ENCODE results near the gene TMEM14B.
A peak's percentile ranks its signal among the peaks of the same experiment; 100 is the strongest.

The TMEM14B gene

DNA sequence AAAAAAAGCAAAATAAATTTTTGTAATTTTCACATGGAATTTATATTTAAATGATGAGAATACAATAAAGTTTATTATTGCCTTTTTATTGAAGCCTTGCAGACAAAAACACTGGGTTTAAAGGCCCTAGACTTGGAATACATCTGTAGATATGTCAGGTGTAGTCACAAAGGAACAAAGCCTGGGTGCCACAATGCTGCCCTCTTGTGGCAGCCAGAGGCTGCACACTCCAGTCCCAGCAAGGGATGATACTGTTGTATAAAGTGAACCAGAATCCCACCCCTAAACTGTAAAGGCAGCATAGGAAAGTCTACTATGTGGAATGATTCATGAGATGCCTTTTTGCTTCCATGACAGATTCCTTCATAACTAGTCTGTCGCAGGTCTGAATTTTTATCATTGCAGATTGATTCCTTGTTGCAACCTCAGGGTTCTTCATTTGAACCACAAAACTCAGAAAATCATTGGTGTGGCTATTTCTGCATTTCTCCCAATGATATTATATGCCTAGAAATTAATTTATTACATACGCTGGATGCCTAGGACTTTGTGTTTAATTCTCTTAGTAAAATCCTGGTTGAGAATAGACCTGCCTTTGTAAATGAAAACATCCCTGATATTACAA, 53.7 kb downstream of the TMEM14B start:
- TF ChIP-seq, protein P1, sequence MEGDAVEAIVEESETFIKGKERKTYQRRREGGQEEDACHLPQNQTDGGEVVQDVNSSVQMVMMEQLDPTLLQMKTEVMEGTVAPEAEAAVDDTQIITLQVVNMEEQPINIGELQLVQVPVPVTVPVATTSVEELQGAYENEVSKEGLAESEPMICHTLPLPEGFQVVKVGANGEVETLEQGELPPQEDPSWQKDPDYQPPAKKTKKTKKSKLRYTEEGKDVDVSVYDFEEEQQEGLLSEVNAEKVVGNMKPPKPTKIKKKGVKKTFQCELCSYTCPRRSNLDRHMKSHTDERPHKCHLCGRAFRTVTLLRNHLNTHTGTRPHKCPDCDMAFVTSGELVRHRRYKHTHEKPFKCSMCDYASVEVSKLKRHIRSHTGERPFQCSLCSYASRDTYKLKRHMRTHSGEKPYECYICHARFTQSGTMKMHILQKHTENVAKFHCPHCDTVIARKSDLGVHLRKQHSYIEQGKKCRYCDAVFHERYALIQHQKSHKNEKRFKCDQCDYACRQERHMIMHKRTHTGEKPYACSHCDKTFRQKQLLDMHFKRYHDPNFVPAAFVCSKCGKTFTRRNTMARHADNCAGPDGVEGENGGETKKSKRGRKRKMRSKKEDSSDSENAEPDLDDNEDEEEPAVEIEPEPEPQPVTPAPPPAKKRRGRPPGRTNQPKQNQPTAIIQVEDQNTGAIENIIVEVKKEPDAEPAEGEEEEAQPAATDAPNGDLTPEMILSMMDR (IDR thresholded peaks at IDR 0.05; ENCODE audit: extremely low read depth, insufficient read depth, missing control alignments) = peak; percentile 94
- peak; percentile 76 for DNase-seq (ENCODE audit: low spot score)
- in situ Hi-C loops (cut with MboI; ENCODE audit: low pct_unique_long_range_greater_than_20kb, low sequenced_read_pairs, unreplicated experiment) = no loop called here
